Measurements from ENCODE around the gene RPUSD3. TPM values are rescaled to one million over a fixed set of nuclear protein-coding genes. Genes with fewer than 3 reads are reported as not detected.

The RPUSD3 gene
- total RNA-seq, 4 donors from 2014 or later, result 34.1 to 78.0 (median 43.9) TPM

DNA sequence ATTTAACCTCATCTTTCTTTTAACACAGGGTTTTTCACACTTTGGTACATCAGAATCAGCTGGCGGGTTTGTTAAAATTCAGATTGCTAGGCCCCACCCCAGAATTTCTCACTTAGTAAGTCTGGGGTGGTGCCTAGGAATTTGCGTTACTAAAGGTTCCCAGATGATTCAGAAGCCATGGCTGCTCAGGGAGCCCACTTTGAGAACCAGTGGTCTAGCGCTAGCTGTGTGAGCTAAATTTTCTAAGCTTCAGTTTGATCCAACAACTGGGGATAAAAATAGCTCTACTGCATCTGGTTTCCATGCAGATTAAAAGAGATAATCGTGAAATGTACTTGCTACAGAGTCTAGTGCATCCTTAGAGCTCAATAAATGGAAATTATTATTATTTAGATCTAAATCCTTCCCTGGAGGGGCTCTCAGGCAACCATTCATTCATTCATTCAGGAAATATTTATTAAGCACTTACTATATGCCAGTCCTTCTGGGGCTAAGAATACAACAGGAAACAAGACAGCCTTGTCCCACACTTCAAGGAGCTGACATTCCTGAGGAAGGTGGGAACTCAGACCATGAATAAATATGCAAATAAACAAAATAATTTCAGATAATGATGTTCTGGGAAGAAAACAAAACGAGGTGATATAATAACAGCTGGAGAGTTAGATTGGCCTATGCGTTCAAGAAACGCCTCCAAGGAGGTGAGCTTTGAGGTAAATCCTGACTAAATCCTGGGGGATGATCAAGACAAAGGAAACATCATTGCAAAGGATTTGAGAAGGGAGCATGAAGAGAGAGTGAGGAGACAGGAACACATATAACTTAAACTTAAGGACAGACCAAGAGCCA lies 40.1 kb upstream of the RPUSD3 start:
- Histone ChIP-seq H3K27ac (peak overlapping the region in 3 of 4 donors; percentile 13 to 50 (median 47)), H3K36me3 (no peaks in the 10 kb centered on the region), H3K27me3 (no peaks in the 10 kb centered on the region), H3K4me3 (no peak overlapping the region), H3K9me3 (no peaks in the 10 kb centered on the region), H3K4me1 (peaks cover 0 to 8% (median 2%) of the 10 kb centered on the region in 4 donors)
- no peak for DNase-seq
- TF ChIP-seq POLR2AphosphoS5 (IDR thresholded peaks at IDR 0.05) (no peak), POLR2A (IDR thresholded peaks at IDR 0.05) (no peak), EP300 (IDR thresholded peaks at IDR 0.05; ENCODE audit: low read depth) (no peak)
- TF ChIP-seq, protein P1, sequence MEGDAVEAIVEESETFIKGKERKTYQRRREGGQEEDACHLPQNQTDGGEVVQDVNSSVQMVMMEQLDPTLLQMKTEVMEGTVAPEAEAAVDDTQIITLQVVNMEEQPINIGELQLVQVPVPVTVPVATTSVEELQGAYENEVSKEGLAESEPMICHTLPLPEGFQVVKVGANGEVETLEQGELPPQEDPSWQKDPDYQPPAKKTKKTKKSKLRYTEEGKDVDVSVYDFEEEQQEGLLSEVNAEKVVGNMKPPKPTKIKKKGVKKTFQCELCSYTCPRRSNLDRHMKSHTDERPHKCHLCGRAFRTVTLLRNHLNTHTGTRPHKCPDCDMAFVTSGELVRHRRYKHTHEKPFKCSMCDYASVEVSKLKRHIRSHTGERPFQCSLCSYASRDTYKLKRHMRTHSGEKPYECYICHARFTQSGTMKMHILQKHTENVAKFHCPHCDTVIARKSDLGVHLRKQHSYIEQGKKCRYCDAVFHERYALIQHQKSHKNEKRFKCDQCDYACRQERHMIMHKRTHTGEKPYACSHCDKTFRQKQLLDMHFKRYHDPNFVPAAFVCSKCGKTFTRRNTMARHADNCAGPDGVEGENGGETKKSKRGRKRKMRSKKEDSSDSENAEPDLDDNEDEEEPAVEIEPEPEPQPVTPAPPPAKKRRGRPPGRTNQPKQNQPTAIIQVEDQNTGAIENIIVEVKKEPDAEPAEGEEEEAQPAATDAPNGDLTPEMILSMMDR (IDR thresholded peaks at IDR 0.05), result no peak
- in situ Hi-C loops (cut with MboI; ENCODE audit: low pct_ligation_motif_present in 1 of 4, low pct_unique_long_range_greater_than_20kb in 1 of 4, low sequenced_read_pairs in 3 of 4) (no loop called here), intact Hi-C loops (cut with DNase I; ENCODE audit: low total_unique reads) (no loop called here)
- WGBS, 2 donors (ENCODE audit: low coverage in 1 of 2), result 80 to 83% methylated on average over 7 of the region's 7 CpGs

DNA sequence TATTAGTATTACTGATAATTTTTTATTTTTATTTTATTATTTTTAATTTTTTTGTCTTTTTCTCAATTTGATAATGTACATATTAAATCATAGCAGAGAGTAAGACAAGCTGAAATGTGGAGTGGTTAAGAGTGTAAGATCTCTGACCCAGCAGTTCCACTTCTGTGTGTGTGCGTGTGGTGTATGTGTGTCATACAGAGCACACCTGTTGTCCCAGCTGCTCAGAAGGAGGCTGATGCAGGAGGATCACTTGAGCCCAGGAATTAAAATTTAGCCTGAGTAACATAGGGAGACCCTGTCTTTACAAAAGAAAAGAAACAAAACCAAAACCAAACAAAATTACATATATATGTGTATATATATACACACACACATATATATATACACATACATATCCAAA lies 37.6 kb upstream of the RPUSD3 start:
- in situ Hi-C loops (cut with MboI; ENCODE audit: low pct_ligation_motif_present in 1 of 4, low pct_unique_long_range_greater_than_20kb in 1 of 4, low sequenced_read_pairs in 3 of 4) (no loop called here), intact Hi-C loops (cut with DNase I; ENCODE audit: low total_unique reads) (no loop called here)
- TF ChIP-seq EP300 (IDR thresholded peaks at IDR 0.05; ENCODE audit: low read depth) (no peak), POLR2A (IDR thresholded peaks at IDR 0.05) (no peak), POLR2AphosphoS5 (IDR thresholded peaks at IDR 0.05) (no peak)
- TF ChIP-seq, protein P1 (IDR thresholded peaks at IDR 0.05), result no peak
- Histone ChIP-seq H3K9me3 (no peaks in the 10 kb centered on the region), H3K4me3 (no peak overlapping the region), H3K4me1 (peaks cover 0 to 8% (median 2%) of the 10 kb centered on the region in 4 donors), H3K36me3 (no peaks in the 10 kb centered on the region), H3K27me3 (no peaks in the 10 kb centered on the region), H3K27ac (no peak overlapping the region)
- 80 to 81% methylated on average over 1 of the region's 1 CpG for whole genome bisulfite sequencing, 2 donors (ENCODE audit: low coverage in 1 of 2)
- DNase-seq, result no peak

DNA sequence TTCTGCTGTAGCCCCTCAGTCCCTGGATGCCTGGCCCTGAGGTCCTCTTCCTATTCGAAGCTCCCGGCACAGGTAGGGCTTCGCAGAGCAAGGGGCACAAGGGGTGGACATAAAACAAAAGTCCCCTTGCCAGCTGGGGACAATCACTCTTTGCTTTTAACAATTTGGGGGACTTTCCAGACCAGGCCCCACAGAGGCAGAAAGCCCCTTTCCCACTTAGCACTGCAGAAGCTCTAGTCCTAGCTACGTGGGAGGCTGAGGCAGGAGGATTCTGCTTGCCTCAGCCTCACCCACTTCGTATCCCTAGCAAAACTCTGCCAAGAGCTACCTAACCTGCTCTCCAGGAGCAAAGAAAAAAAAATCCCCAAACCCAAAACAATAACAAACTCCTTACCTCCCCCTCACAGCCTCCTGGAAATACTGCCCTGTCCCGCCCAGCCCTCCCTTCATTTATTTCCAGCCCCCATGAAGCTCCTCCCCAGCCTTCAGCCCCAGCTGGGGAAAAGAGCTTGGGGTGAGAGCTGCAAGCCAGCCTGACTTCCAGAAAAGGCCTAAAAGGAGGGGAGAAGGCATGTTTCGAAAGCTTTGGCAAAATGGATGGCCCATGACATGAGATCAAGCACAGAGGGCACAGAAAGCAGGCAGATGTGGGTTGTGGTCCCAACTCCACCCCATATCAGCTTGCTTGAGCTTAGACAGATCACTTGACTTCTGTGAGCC lies 36.2 kb upstream of the RPUSD3 start, which contains the start of gene CIDEC:
TSS of gene CIDEC (minus strand) at position 424 of the 720 bp plus-strand sequence. CDS start 1,767 bp downstream, outside the sequence.
- no peaks in the 10 kb centered on the region for H3K27me3 ChIP-seq
- 80 to 89% methylated on average over 1 to 7 of the region's 7 CpGs for WGBS, 2 donors (ENCODE audit: low coverage in 1 of 2)
- H3K36me3 ChIP-seq, result no peaks in the 10 kb centered on the region
- intact Hi-C loops (cut with DNase I; ENCODE audit: low total_unique reads), result no loop called here
- H3K27ac ChIP-seq, result peak within 1 kb of the TSS in 2 of 4 donors; percentile 17 to 24
- in situ Hi-C loops (cut with MboI; ENCODE audit: low pct_ligation_motif_present in 1 of 4, low pct_unique_long_range_greater_than_20kb in 1 of 4, low sequenced_read_pairs in 3 of 4), result no loop called here
- H3K9me3 ChIP-seq, result no peaks in the 10 kb centered on the region
- TF ChIP-seq EP300 (IDR thresholded peaks at IDR 0.05; ENCODE audit: low read depth), result no peak
- no peak for TF ChIP-seq POLR2AphosphoS5 (IDR thresholded peaks at IDR 0.05)
- no peak for TF ChIP-seq POLR2A (IDR thresholded peaks at IDR 0.05)
- TF ChIP-seq, protein P1 (IDR thresholded peaks at IDR 0.05), result no peak
- no peak within 1 kb of the TSS for H3K4me3 ChIP-seq
- DNase-seq, result no peak
- peaks cover 0 to 8% (median 2%) of the 10 kb centered on the region in 4 donors for H3K4me1 ChIP-seq

GRCh38 chr3:9878700-9879099 lies 34.9 kb upstream of the RPUSD3 start:
- H3K27ac ChIP-seq, result peak overlapping the region in 2 of 4 donors; percentile 17 to 24
- no peaks in the 10 kb centered on the region for H3K9me3 ChIP-seq
- H3K36me3 ChIP-seq, result no peaks in the 10 kb centered on the region
- peaks cover 0 to 5% (median under 1%) of the 10 kb centered on the region in 4 donors for H3K4me1 ChIP-seq
- in situ Hi-C loops (cut with MboI; ENCODE audit: low pct_ligation_motif_present in 1 of 4, low pct_unique_long_range_greater_than_20kb in 1 of 4, low sequenced_read_pairs in 3 of 4) (no loop called here), intact Hi-C loops (cut with DNase I; ENCODE audit: low total_unique reads) (no loop called here)
- no peak overlapping the region for H3K4me3 ChIP-seq
- 33 to 66% methylated on average over 1 to 5 of the region's 5 CpGs for WGBS, 2 donors (ENCODE audit: low coverage in 1 of 2)
- no peaks in the 10 kb centered on the region for H3K27me3 ChIP-seq
- TF ChIP-seq EP300 (IDR thresholded peaks at IDR 0.05; ENCODE audit: low read depth) (no peak), POLR2AphosphoS5 (IDR thresholded peaks at IDR 0.05) (peak in 2 of 3 donors; percentile 57 to 75), POLR2A (IDR thresholded peaks at IDR 0.05) (peak; percentile 54)
- TF ChIP-seq, protein P1 (IDR thresholded peaks at IDR 0.05), result no peak
- DNase-seq, result peak; percentile 72

Data from transverse colon (tissue), 4 donors.